Measurements from ENCODE around the gene DACH2.

DACH2 gene

GRCh38 chrX:86507331-86507730 lies 359.1 kb downstream of the DACH2 start:
- Histone ChIP-seq H3K27me3 (ENCODE audit: control insufficient read depth, insufficient read depth, low read length) (no peaks in the 10 kb centered on the region), H3K36me3 (ENCODE audit: control insufficient read depth, insufficient read depth, low read length) (no peaks in the 10 kb centered on the region), H3K27ac (ENCODE audit: low read depth, low read length) (no peak overlapping the region), H3K9ac (ENCODE audit: low read length) (no peak overlapping the region), H3K4me1 (ENCODE audit: control insufficient read depth, insufficient read depth, low read length) (no peaks in the 10 kb centered on the region), H3K4me3 (ENCODE audit: low read length) (no peak overlapping the region)

- Histone ChIP-seq H3K4me3 (ENCODE audit: low read length) (no peak overlapping the region), H3K9ac (ENCODE audit: low read length) (no peak overlapping the region), H3K36me3 (ENCODE audit: control insufficient read depth, insufficient read depth, low read length) (no peaks in the 10 kb centered on the region), H3K27me3 (ENCODE audit: control insufficient read depth, insufficient read depth, low read length) (no peaks in the 10 kb centered on the region), H3K4me1 (ENCODE audit: control insufficient read depth, insufficient read depth, low read length) (no peaks in the 10 kb centered on the region), H3K27ac (ENCODE audit: low read depth, low read length) (no peak overlapping the region)
Observed at GRCh38 chrX:86579777-86580176, 431.5 kb downstream of the DACH2 start.

- Histone ChIP-seq H3K4me3 (ENCODE audit: low read length) (no peak overlapping the region), H3K27me3 (ENCODE audit: control insufficient read depth, insufficient read depth, low read length) (no peaks in the 10 kb centered on the region), H3K4me1 (ENCODE audit: control insufficient read depth, insufficient read depth, low read length) (no peaks in the 10 kb centered on the region), H3K9ac (ENCODE audit: low read length) (no peak overlapping the region), H3K27ac (ENCODE audit: low read depth, low read length) (no peak overlapping the region), H3K36me3 (ENCODE audit: control insufficient read depth, insufficient read depth, low read length) (no peaks in the 10 kb centered on the region)
Observed at GRCh38 chrX:86604607-86605006, 456.4 kb downstream of the DACH2 start.

GRCh38 chrX:86696951-86697350 lies 548.7 kb downstream of the DACH2 start:
- no peaks in the 10 kb centered on the region for H3K4me1 ChIP-seq (ENCODE audit: control insufficient read depth, insufficient read depth, low read length)
- H3K27me3 ChIP-seq (ENCODE audit: control insufficient read depth, insufficient read depth, low read length) = no peaks in the 10 kb centered on the region
- H3K27ac ChIP-seq (ENCODE audit: low read depth, low read length) = no peak overlapping the region
- H3K36me3 ChIP-seq (ENCODE audit: control insufficient read depth, insufficient read depth, low read length) = no peaks in the 10 kb centered on the region
- no peak overlapping the region for H3K9ac ChIP-seq (ENCODE audit: low read length)
- H3K4me3 ChIP-seq (ENCODE audit: low read length) = no peak overlapping the region

- H3K9ac ChIP-seq (ENCODE audit: low read length) = no peak overlapping the region
- no peaks in the 10 kb centered on the region for H3K4me1 ChIP-seq (ENCODE audit: control insufficient read depth, insufficient read depth, low read length)
- H3K27me3 ChIP-seq (ENCODE audit: control insufficient read depth, insufficient read depth, low read length) = no peaks in the 10 kb centered on the region
- no peaks in the 10 kb centered on the region for H3K36me3 ChIP-seq (ENCODE audit: control insufficient read depth, insufficient read depth, low read length)
- no peak overlapping the region for H3K4me3 ChIP-seq (ENCODE audit: low read length)
- no peak overlapping the region for H3K27ac ChIP-seq (ENCODE audit: low read depth, low read length)
Observed at GRCh38 chrX:86711531-86712180, 563.4 kb downstream of the DACH2 start.

- no peaks in the 10 kb centered on the region for H3K4me1 ChIP-seq (ENCODE audit: control insufficient read depth, insufficient read depth, low read length)
- no peaks in the 10 kb centered on the region for H3K36me3 ChIP-seq (ENCODE audit: control insufficient read depth, insufficient read depth, low read length)
- no peak overlapping the region for H3K4me3 ChIP-seq (ENCODE audit: low read length)
- no peaks in the 10 kb centered on the region for H3K27me3 ChIP-seq (ENCODE audit: control insufficient read depth, insufficient read depth, low read length)
- H3K9ac ChIP-seq (ENCODE audit: low read length) = no peak overlapping the region
- no peak overlapping the region for H3K27ac ChIP-seq (ENCODE audit: low read depth, low read length)
Observed at GRCh38 chrX:86714441-86714840, 566.2 kb downstream of the DACH2 start.

- Histone ChIP-seq H3K4me3 (ENCODE audit: low read length) (no peak overlapping the region), H3K36me3 (ENCODE audit: control insufficient read depth, insufficient read depth, low read length) (no peaks in the 10 kb centered on the region), H3K4me1 (ENCODE audit: control insufficient read depth, insufficient read depth, low read length) (no peaks in the 10 kb centered on the region), H3K9ac (ENCODE audit: low read length) (no peak overlapping the region), H3K27ac (ENCODE audit: low read depth, low read length) (no peak overlapping the region), H3K27me3 (ENCODE audit: control insufficient read depth, insufficient read depth, low read length) (no peaks in the 10 kb centered on the region)
Observed at GRCh38 chrX:86724277-86724676, 576.0 kb downstream of the DACH2 start.

- H3K9ac ChIP-seq (ENCODE audit: low read length) = no peak overlapping the region
- no peak overlapping the region for H3K4me3 ChIP-seq (ENCODE audit: low read length)
- H3K4me1 ChIP-seq (ENCODE audit: control insufficient read depth, insufficient read depth, low read length) = no peaks in the 10 kb centered on the region
- no peaks in the 10 kb centered on the region for H3K36me3 ChIP-seq (ENCODE audit: control insufficient read depth, insufficient read depth, low read length)
- no peaks in the 10 kb centered on the region for H3K27me3 ChIP-seq (ENCODE audit: control insufficient read depth, insufficient read depth, low read length)
- no peak overlapping the region for H3K27ac ChIP-seq (ENCODE audit: low read depth, low read length)
Observed at GRCh38 chrX:86747091-86747490, 598.8 kb downstream of the DACH2 start.

GRCh38 chrX:86805241-86805640 lies 657.0 kb downstream of the DACH2 start:
- no peak overlapping the region for H3K4me3 ChIP-seq (ENCODE audit: low read length)
- peaks cover 2% of the 10 kb centered on the region for H3K27me3 ChIP-seq (ENCODE audit: control insufficient read depth, insufficient read depth, low read length)
- no peak overlapping the region for H3K9ac ChIP-seq (ENCODE audit: low read length)
- no peak overlapping the region for H3K27ac ChIP-seq (ENCODE audit: low read depth, low read length)
- no peaks in the 10 kb centered on the region for H3K36me3 ChIP-seq (ENCODE audit: control insufficient read depth, insufficient read depth, low read length)
- H3K4me1 ChIP-seq (ENCODE audit: control insufficient read depth, insufficient read depth, low read length) = no peaks in the 10 kb centered on the region

- Histone ChIP-seq H3K9ac (ENCODE audit: low read length) (no peak overlapping the region), H3K27me3 (ENCODE audit: control insufficient read depth, insufficient read depth, low read length) (no peaks in the 10 kb centered on the region), H3K4me3 (ENCODE audit: low read length) (no peak overlapping the region), H3K27ac (ENCODE audit: low read depth, low read length) (no peak overlapping the region), H3K36me3 (ENCODE audit: control insufficient read depth, insufficient read depth, low read length) (no peaks in the 10 kb centered on the region), H3K4me1 (ENCODE audit: control insufficient read depth, insufficient read depth, low read length) (no peaks in the 10 kb centered on the region)
Observed at GRCh38 chrX:86806786-86807185, 658.5 kb downstream of the DACH2 start.

GRCh38 chrX:86809651-86810050 lies 661.4 kb downstream of the DACH2 start:
- no peaks in the 10 kb centered on the region for H3K4me1 ChIP-seq (ENCODE audit: control insufficient read depth, insufficient read depth, low read length)

GRCh38 chrX:86829786-86830185 lies 681.5 kb downstream of the DACH2 start:
- Histone ChIP-seq H3K36me3 (ENCODE audit: control insufficient read depth, insufficient read depth, low read length) (no peaks in the 10 kb centered on the region), H3K4me1 (ENCODE audit: control insufficient read depth, insufficient read depth, low read length) (no peaks in the 10 kb centered on the region), H3K27ac (ENCODE audit: low read depth, low read length) (no peak overlapping the region)

More at GRCh38 chrX:86809651-86810050, 661.4 kb downstream of the DACH2 start:
- no peak overlapping the region for H3K9ac ChIP-seq (ENCODE audit: low read length)
- no peak overlapping the region for H3K27ac ChIP-seq (ENCODE audit: low read depth, low read length)
- H3K36me3 ChIP-seq (ENCODE audit: control insufficient read depth, insufficient read depth, low read length) = no peaks in the 10 kb centered on the region
- no peaks in the 10 kb centered on the region for H3K27me3 ChIP-seq (ENCODE audit: control insufficient read depth, insufficient read depth, low read length)
- no peak overlapping the region for H3K4me3 ChIP-seq (ENCODE audit: low read length)

GRCh38 chrX:86830685-86831084 lies 682.4 kb downstream of the DACH2 start:
- Histone ChIP-seq H3K4me1 (ENCODE audit: control insufficient read depth, insufficient read depth, low read length) (no peaks in the 10 kb centered on the region), H3K4me3 (ENCODE audit: low read length) (no peak overlapping the region), H3K27ac (ENCODE audit: low read depth, low read length) (no peak overlapping the region), H3K9ac (ENCODE audit: low read length) (no peak overlapping the region), H3K36me3 (ENCODE audit: control insufficient read depth, insufficient read depth, low read length) (no peaks in the 10 kb centered on the region), H3K27me3 (ENCODE audit: control insufficient read depth, insufficient read depth, low read length) (no peaks in the 10 kb centered on the region)

More at GRCh38 chrX:86829786-86830185, 681.5 kb downstream of the DACH2 start:
- H3K27me3 ChIP-seq (ENCODE audit: control insufficient read depth, insufficient read depth, low read length) = no peaks in the 10 kb centered on the region
- H3K4me3 ChIP-seq (ENCODE audit: low read length) = no peak overlapping the region
- H3K9ac ChIP-seq (ENCODE audit: low read length) = no peak overlapping the region

Measured in rectal smooth muscle tissue (tissue), 1 donor.